IMR-90 (cell line): ENCODE data around the gene EID3. TPM values are rescaled to one million over a fixed set of nuclear protein-coding genes. Genes with fewer than 3 reads are reported as not detected.

Experiments used
- ATAC-seq: fragments of 200-7000 bp; cut with Tn5 transposase; 2 replicates; pipeline ENCODE4 v1.9.1; 2020; ENCODE audit warnings: low read depth, mild to moderate bottlenecking, moderate library complexity
- BruUV-seq: library from RNA; stranded (reverse); fragments of 400-500 nt; replicated peaks from 2 replicates; lab custom pipeline; 2021; lab: Mats Ljungman, UMichigan
- CTCF ChIA-PET: fragments of 300-600 bp; formaldehyde crosslinking; extraction: SDS; loops from one replicate; lab custom pipeline; 2021; ENCODE audit warnings: antibody characterized with exemption; lab: Yijun Ruan, JAX
- POLR2A ChIA-PET: fragments of 300-600 bp; sonication (Branson Sonifier 250); formaldehyde crosslinking; loops from one replicate; lab custom pipeline; 2022; ENCODE audit warnings: antibody characterized with exemption; ENCODE audit not compliant: unreplicated experiment; lab: Charles Lee
- DNase-seq: peaks from one replicate; pipeline ENCODE4 v3.0.0; 2013
- H2AFZ ChIP-seq: replicated peaks from 2 replicates; pipeline ENCODE3; 2013; ENCODE audit warnings: low read length, mild to moderate bottlenecking; ENCODE audit not compliant: poor library complexity
- H2AK5ac ChIP-seq: 2 replicates; pipeline ENCODE4 v1.6.1; 2013; ENCODE audit warnings: low read depth, low read length, inconsistent platforms
- H2AK9ac ChIP-seq: replicated peaks from 2 replicates; pipeline ENCODE3; 2013; ENCODE audit warnings: mild to moderate bottlenecking, low read depth, low read length, moderate library complexity; ENCODE audit not compliant: poor library complexity
- H2BK120ac ChIP-seq: 2 replicates; pipeline ENCODE4 v1.6.1; 2013; ENCODE audit warnings: low read depth, low read length, inconsistent platforms
- H2BK15ac ChIP-seq: 3 replicates; pipeline ENCODE4 v1.6.1; 2013; ENCODE audit warnings: low read depth, low read length, inconsistent platforms
- H2BK20ac ChIP-seq: 2 replicates; pipeline ENCODE4 v1.6.1; 2013; ENCODE audit warnings: low read depth, mild to moderate bottlenecking, inconsistent platforms, low read length, moderate library complexity
- H2BK5ac ChIP-seq: 2 replicates; pipeline ENCODE4 v1.6.1; 2013; ENCODE audit warnings: mild to moderate bottlenecking, low read depth, low read length, inconsistent platforms; ENCODE audit not compliant: poor library complexity, severe bottlenecking
- H3K14ac ChIP-seq: replicated peaks from 2 replicates; pipeline ENCODE4 v1.6.1; 2013; ENCODE audit warnings: low read depth, low read length, inconsistent platforms
- H3K18ac ChIP-seq: 2 replicates; pipeline ENCODE4 v1.6.1; 2013; ENCODE audit warnings: low read depth, low read length, control low read depth
- H3K23ac ChIP-seq: 2 replicates; pipeline ENCODE4 v1.6.1; 2013; ENCODE audit warnings: low read depth, low read length, inconsistent platforms
- H3K27ac ChIP-seq: 2 replicates; pipeline ENCODE4 v1.5.1; 2013; ENCODE audit warnings: mild to moderate bottlenecking, control low read depth, low read length; ENCODE audit not compliant: insufficient read depth
- H3K27me3 ChIP-seq: 2 replicates; pipeline ENCODE4 v1.6.1; 2013; ENCODE audit warnings: low read length; ENCODE audit not compliant: control insufficient read depth, insufficient read depth
- H3K36me3 ChIP-seq: 2 replicates; pipeline ENCODE4 v1.6.1; 2013; ENCODE audit warnings: low read length, mixed read lengths; ENCODE audit not compliant: control insufficient read depth, insufficient read depth
- H3K4ac ChIP-seq: 2 replicates; pipeline ENCODE4 v1.6.1; 2013; ENCODE audit warnings: low read depth, low read length, inconsistent platforms
- H3K4me1 ChIP-seq: 2 replicates; pipeline ENCODE4 v1.6.1; 2013; ENCODE audit warnings: low read length, mixed read lengths; ENCODE audit not compliant: control insufficient read depth, insufficient read depth
- H3K4me2 ChIP-seq: 2 replicates; pipeline ENCODE4 v1.6.1; 2013; ENCODE audit warnings: low read depth, mild to moderate bottlenecking, control low read depth, low read length, moderate library complexity
- H3K4me3 ChIP-seq: 2 replicates; pipeline ENCODE4 v1.5.1; 2013; ENCODE audit warnings: low read depth, mild to moderate bottlenecking, control low read depth, low read length, moderate library complexity; ENCODE audit not compliant: insufficient read depth
- H3K56ac ChIP-seq: 2 replicates; pipeline ENCODE4 v1.6.1; 2013; ENCODE audit warnings: low read length, inconsistent platforms; ENCODE audit not compliant: insufficient read depth; ENCODE audit errors: extremely low read depth
- H3K79me1 ChIP-seq, 2 experiments: 2 replicates each; pipeline ENCODE4 v1.6.1; 2013; ENCODE audit warnings: low read length in 2 of 2, inconsistent platforms in 1 of 2, low read depth in 1 of 2
- H3K9ac ChIP-seq: 2 replicates; pipeline ENCODE4 v1.6.1; 2013; ENCODE audit warnings: low read depth, low read length, control low read depth
- H3K9me1 ChIP-seq: 2 replicates; pipeline ENCODE4 v1.6.1; 2013; ENCODE audit warnings: low read length, inconsistent platforms; ENCODE audit not compliant: insufficient read depth
- H3K9me3 ChIP-seq: 2 replicates; pipeline ENCODE4 v1.6.1; 2013; ENCODE audit warnings: low read length; ENCODE audit not compliant: control insufficient read depth, insufficient read depth
- H4K20me1 ChIP-seq: 2 replicates; pipeline ENCODE4 v1.6.1; 2013; ENCODE audit warnings: low read length, inconsistent platforms; ENCODE audit not compliant: insufficient read depth
- H4K5ac ChIP-seq: 2 replicates; pipeline ENCODE4 v1.6.1; 2013; ENCODE audit warnings: mild to moderate bottlenecking, low read depth, low read length, control low read depth
- H4K8ac ChIP-seq, 2 experiments: 2 replicates each; pipeline ENCODE4 v1.6.1; 2013; ENCODE audit warnings: low read depth in 2 of 2, low read length in 2 of 2, control low read depth in 1 of 2, inconsistent platforms in 1 of 2
- H4K91ac ChIP-seq: 2 replicates; pipeline ENCODE4 v1.6.1; 2013; ENCODE audit warnings: low read depth, low read length, inconsistent platforms; ENCODE audit not compliant: insufficient read depth
- BHLHE40 ChIP-seq: fragments of 150-350 bp; IDR thresholded peaks from 2 replicates; pipeline ENCODE4 v1.6.1; 2016; ENCODE audit warnings: mild to moderate bottlenecking, low read depth, low read length
- MAFK ChIP-seq: IDR thresholded peaks from 2 replicates; pipeline ENCODE4 v1.6.1; 2012; ENCODE audit warnings: low read depth, low read length, improper control_type of control experiment
- MXI1 ChIP-seq: IDR thresholded peaks from 2 replicates; pipeline ENCODE4 v1.6.1; 2012; ENCODE audit warnings: low read depth, mild to moderate bottlenecking, low read length, moderate library complexity, borderline replicate concordance
- RAD21 ChIP-seq: IDR thresholded peaks from 2 replicates; pipeline ENCODE4 v1.6.1; 2012; ENCODE audit warnings: low read length, improper control_type of control experiment
- RCOR1 ChIP-seq: IDR thresholded peaks from 2 replicates; pipeline ENCODE4 v1.6.1; 2012; ENCODE audit warnings: mild to moderate bottlenecking, low read length, improper control_type of control experiment; ENCODE audit not compliant: insufficient replicate concordance
- SMC3 ChIP-seq: fragments of 150-350 bp; IDR thresholded peaks from 2 replicates; pipeline ENCODE4 v1.6.1; 2016; ENCODE audit warnings: low read depth, mild to moderate bottlenecking, antibody characterized with exemption, low read length, moderate library complexity
- WGBS, 2 experiments: methylation state at CpG; one replicate each; pipeline versions ENCODE4 v1.1.5 to v1.1.7; 2013; ENCODE audit warnings: missing lambda C conversion rate in 2 of 2; ENCODE audit not compliant: insufficient read length in 1 of 2; ENCODE audit errors: extremely low coverage in 2 of 2; 5-methylcytosine and 5-hydroxymethylcytosine counted together
- dilution Hi-C: fragments of 300-500 bp; cut with HindIII; formaldehyde crosslinking; loops from one replicate; pipeline ENCODE4 v1.14.3; 2018; ENCODE audit warnings: low sequenced_read_pairs; ENCODE audit not compliant: unreplicated experiment
- in situ Hi-C: fragments of 300-500 bp; cut with MboI; formaldehyde crosslinking; loops from 3 replicates; pipeline ENCODE4 v1.14.3; 2019; ENCODE audit warnings: low sequenced_read_pairs, inconsistent platforms, mixed read lengths
- intact Hi-C: fragments of 100-400 bp; cut with micrococcal nuclease; formaldehyde crosslinking; loops from 2 replicates; pipeline ENCODE4 v1.10.0; 2022
- polyA plus RNA-seq, 3 experiments: library from polyadenylated mRNA; depleted of rRNA; stranded (reverse); fragments of >200 nt; gene quantifications; 2 replicates each; pipeline ENCODE4 v1.2.3, GENCODE V29; 2012; ENCODE audit warnings: low replicate concordance in 1 of 3
- total RNA-seq: library from RNA; depleted of rRNA; stranded (reverse); fragments of >200 nt; gene quantifications from 2 replicates; pipeline ENCODE4 v1.2.3, GENCODE V29; 2012

EID3 gene
- total and polyA plus RNA-seq, 2 of the 4 experiments (the other 2 are of a cell fraction), result 2.2 to 4.1 TPM

- TF ChIP-seq BHLHE40, result no peak
Measured at GRCh38 chr12:104294927-104295668, 8.4 kb upstream of the EID3 start (continued).

DNA sequence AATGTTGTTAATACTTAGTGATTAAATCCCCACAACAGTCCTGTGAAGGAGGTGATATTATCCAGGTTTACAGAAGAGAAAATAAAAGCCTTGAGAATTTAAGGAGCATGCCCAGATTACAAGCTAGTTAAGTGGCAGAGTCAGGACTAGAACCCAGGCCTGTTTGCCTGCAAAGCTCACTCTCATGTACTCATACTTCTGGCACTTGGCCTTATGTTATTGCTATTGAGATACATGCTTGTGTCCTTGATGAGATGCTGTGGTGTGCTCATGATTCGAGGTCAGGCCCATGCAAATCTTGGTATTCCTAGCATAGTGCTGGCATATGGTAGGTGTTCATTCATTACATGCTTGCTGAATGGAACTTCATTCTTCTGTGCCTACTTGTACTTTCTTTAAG is 7.6 kb upstream of the EID3 start:
- no peak for DNase-seq
- no peak overlapping the region for H2BK15ac ChIP-seq
- H2AK5ac ChIP-seq, result no peak overlapping the region
- WGBS, 2 experiments, result no CpG with 5 or more reads among the region's 1 CpG
- H3K23ac ChIP-seq, result peak overlapping the region; percentile 58; the same call in 1 of the 2 replicates
- H3K27ac ChIP-seq, result no peak overlapping the region
- peaks cover 95% of the 10 kb centered on the region for H4K20me1 ChIP-seq
- BruUV-seq, result no TSS peak
- peak overlapping the region; percentile 65 for H3K4me2 ChIP-seq
- H3K4ac ChIP-seq, result no peak overlapping the region
- H3K9me1 ChIP-seq, result peaks cover 6% of the 10 kb centered on the region; the same call in 1 of the 2 replicates
- no peaks in the 10 kb centered on the region for H3K27me3 ChIP-seq
- no peak overlapping the region for H4K5ac ChIP-seq
- H3K4me1 ChIP-seq, result peaks cover 25% of the 10 kb centered on the region
- peaks cover 4 to 27% of the 10 kb centered on the region in 2 experiments; a peak in 2 of 4 replicates for H3K79me1 ChIP-seq
- no peak overlapping the region for H2AFZ ChIP-seq
- intact Hi-C loops (loop anchor here (10.0 kb wide), 1 partner anchor 421 kb away; no protein-coding TSS in a partner anchor), in situ Hi-C loops (no loop called here), dilution Hi-C loops (no loop called here)
- no peak overlapping the region for H3K14ac ChIP-seq
- ChIA-PET CTCF (no interaction called here), POLR2A (interaction anchor here (1.4 kb wide), 1 partner anchor 74 kb away, joined by 3 read pairs; no protein-coding TSS in a partner anchor)
- H3K9ac ChIP-seq, result no peak overlapping the region
- H3K56ac ChIP-seq, result no peak overlapping the region
- H2BK120ac ChIP-seq, result no peak overlapping the region
- ATAC-seq, result peak; percentile 10; the same call in 1 of the 2 replicates
- H3K18ac ChIP-seq, result no peak overlapping the region
- H3K4me3 ChIP-seq, result no peak overlapping the region
- no peaks in the 10 kb centered on the region for H3K9me3 ChIP-seq
- H2BK20ac ChIP-seq, result no peak overlapping the region
- no peak overlapping the region for H2AK9ac ChIP-seq
- peaks cover 58% of the 10 kb centered on the region for H3K36me3 ChIP-seq
- H4K91ac ChIP-seq, result no peak overlapping the region
- H2BK5ac ChIP-seq, result no peak overlapping the region
- no peak overlapping the region for H4K8ac ChIP-seq
- no peak for TF ChIP-seq RCOR1
- no peak for TF ChIP-seq MAFK
- TF ChIP-seq RAD21, result no peak
- TF ChIP-seq SMC3, result no peak
- no peak for TF ChIP-seq MXI1
